Kidney capillary endothelial cell (primary cell): ENCODE measurements around the gene PTPN12.

Source experiments
- DNase-seq: peaks from one replicate; pipeline ENCODE4 v3.0.0-alpha.2; 2018; ENCODE audit warnings: low spot score

The PTPN12 gene

DNA sequence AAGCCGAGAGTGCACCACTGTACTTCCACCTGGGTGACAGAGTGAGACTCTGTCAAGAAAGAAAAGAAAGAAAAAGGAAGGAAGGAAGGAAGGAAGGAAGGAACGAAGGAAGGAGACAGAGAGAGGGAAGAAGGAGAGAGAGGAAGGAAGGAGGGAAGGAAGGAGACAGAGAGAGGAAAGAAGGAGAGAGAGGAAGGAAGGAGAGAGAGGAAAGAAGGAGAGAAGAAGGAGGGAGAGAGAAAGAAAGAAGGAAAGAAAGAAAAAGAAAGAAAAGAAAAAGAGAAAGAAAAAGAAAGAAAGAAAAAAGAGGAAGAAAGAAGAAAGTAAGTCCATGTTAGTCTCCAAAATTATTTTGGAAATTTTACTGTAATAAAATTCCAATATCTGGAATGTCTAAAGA lies 125.8 kb downstream of the PTPN12 start:
- no peak for DNase-seq

DNA sequence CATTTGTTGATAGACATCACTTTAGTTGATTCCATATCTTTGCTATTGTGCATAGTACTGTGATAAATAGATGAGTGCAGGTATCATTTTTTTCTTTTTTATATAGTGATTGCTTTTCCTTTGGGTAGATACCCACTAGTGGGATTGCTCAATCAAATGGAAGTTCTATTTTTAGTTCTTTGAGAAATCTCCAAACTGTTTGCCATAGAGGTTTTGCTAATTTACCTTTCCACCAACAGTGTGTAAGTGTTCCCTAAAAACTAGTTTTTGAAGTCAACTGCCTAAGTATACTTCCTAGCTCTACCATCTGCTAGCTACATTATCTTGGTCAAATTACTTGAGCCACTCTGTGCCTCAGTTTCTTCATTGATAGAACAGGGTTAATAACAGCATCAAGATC lies 127.6 kb downstream of the PTPN12 start:
- no peak for DNase-seq

DNA sequence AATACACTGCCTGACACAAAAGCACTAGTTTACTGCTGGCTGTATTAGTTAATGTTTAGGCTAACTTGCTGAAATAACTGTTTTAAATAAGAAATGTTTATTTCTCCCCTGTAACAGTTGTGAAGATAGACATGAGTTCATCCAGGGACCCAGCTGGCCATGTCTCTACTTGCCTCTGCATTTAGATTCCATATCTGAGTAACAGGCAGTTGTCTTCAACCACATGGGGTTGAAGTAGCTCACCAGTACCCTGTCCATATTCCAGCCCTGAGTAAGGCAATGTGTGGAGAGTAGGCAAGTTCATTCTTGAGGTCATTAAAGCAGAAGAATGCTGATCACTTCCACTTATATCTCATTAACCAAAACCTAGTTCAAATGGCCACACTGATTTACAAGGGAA lies 128.1 kb downstream of the PTPN12 start:
- no peak for DNase-seq

DNA sequence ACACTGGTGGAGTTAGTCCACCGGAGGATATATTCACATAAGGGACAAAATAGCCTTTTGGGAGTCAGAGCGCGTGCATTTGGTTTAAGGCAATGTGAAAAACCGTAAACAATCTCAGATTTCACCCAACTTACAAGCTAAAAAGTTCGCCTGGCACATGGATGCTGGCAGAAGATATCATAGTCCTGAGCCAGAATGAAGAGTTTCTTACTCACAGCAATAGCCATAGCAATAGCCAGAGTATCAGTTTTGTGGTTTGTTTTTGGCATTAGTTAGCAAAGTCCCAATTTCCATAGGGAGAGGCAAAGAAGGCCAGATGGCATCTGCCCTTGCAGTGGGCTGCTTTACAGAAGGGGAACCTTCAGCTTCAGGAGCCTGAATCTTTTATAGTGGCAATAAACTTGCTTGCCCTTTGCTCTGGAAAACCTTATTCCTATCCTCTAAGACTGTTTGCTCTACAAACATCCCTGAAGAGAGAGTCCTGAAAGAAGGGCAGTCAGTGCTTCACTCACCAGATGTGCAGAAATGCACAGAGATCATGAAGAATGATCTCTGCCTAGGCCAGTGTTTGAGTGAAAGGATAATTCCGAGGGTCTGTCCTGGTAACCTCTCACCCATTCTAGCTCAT lies 130.5 kb downstream of the PTPN12 start:
- no peak for DNase-seq

DNA sequence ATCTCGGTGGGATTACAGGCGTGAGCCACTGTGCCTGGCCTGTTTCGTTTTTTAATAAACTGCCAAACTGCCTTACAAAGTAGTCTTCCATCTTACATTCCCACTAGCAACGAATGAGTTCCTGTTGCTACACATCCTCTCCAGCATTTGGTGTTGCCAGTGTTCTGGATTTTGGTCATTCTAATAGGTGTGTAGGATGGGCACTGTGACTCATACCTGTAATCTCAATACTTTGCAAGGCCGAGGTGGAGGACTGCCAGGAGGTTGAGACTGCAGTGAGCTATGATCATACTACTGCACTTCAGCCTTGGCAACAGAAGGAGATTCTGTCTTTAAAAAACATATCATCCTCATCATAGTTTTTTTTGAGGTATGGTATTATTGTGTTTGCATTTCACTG lies 137.8 kb downstream of the PTPN12 start:
- DNase-seq: no peak

DNA sequence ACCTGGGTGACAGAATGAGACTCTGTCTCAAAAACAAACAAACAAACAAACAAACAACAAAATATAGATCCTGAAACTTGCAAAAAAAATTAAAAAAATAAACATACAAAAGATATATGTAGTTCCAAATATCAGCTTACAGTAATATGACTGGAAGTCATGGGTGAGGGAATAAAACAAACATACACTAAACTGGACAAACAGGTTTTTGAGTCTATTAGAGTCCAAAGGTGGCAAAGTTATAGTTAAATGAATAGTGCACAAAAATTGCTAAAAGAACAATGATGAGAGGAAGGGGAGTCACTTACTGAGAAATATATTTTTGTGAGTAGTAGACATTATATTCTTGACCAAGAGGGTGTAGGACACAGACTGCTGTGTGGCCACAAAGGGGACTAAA lies 142.5 kb downstream of the PTPN12 start:
- no peak for DNase-seq

DNA sequence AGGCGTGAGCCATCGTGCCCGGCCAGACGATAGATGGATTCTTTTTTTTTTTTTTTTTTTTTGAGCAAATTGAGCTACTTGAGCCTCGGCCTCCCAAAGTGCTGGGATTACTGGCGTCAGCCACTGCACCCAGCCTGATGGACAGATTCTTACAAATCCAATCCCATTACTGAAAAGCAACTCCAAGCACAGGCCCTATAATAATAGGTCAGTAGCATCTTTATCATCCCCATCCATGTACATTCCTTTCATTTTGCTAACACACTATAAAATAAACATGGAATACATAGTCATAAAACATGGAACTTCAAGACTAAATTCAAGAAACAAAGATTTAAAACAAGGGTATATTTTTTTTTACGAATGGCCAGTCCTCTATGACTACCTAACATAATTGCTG lies 143.2 kb downstream of the PTPN12 start:
- DNase-seq: no peak

DNA sequence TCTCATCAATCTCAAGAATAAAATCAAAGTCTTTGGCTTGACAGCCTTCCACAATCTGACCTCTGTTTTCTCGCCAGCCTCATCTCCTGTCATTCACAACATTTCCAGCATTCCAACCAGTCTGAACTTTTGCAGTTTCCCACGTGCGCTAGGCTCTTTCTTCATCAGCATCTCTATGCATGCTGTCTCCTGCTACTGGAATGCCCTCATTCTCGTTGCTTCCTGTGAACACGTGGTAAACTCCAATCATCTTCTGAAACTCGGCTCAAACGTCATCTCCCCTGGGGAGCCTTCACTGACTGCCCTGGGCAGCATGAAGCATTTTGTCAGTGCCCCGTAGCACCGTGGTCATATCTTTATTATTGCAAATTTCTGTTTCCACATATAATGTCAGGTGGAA lies 146.9 kb downstream of the PTPN12 start:
- DNase-seq: peak; percentile 64

DNA sequence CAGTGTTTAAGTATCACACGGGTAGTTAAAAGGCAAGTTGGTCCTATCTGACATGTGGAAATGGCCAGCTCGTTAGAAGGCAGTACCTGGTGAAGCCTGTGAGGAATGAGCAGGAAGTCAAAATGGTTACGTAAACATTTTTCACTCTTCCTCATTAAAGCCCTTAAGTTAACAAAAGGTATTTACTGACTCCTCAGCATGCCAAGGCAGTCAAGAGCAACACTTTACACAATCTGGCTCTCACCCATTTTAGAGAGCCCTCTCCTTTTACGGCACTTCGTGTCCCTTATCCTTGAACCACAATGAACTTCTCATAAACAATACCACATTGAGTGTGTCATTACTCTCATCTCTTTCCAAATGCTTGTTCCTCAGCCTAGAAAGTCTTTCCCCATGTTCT lies 148.1 kb downstream of the PTPN12 start:
- DNase-seq: no peak

DNA sequence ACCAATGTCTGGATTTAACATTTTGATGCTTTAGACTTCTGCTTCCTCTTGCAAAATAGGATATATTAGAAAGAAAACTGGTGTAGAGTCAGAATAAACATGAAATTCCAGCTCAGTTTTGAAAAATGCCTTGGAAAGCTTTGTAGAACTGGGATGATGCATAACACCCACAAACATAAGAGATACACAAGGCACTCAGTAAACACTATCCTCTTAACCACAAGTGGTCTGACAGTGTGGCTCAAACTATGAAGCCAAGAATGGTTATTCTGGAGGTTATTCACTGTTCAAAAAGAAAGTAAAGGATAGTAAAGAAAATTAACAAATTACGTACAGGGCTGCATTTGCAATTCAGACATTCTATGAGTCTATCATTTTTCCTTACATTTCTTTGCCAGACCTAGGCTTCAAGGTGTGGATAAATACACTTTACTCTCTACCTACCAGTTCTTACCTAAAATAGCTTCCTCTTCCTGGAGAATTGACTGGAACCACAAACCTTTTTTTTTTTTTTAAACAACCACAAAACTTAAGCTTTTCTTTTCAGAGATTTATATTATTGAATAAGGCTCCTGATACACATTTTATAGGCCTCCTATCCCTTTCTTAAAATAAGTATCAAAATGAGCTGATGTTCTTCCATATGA lies 150.1 kb downstream of the PTPN12 start:
- no peak for DNase-seq

DNA sequence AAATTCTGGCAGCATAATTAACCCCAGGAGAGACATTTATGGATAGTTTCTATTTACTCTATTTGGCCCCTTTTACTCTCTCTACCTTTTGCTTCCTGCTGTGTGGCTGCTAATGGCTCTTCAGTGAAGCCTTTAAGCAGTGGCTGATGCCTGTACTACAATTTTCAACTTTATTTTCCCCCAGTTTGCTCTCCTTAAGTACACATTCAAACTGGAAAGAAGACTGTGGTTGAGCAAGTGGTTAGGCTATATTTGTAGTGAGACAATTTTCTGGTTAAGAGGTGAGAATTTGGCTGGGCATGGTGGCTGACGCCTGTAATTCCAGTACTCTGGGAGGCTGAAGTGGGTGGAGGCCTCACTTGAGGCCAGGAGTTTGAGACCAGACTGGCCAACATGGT lies 150.7 kb downstream of the PTPN12 start:
- DNase-seq: no peak
